Measurements from ENCODE around the gene SAE1. TPM values are rescaled to one million over a fixed set of nuclear protein-coding genes. Genes with fewer than 3 reads are reported as not detected.
A peak's percentile ranks its signal among the peaks of the same experiment; 100 is the strongest.
"Not testable (repeated sequence)": the region's sequence is repeated elsewhere in the genome, so short reads cannot be mapped to it uniquely, and the experiment has no call there.

SAE1 gene
- total RNA-seq, 2 experiments from 2014 or later: 125 to 127 TPM

DNA sequence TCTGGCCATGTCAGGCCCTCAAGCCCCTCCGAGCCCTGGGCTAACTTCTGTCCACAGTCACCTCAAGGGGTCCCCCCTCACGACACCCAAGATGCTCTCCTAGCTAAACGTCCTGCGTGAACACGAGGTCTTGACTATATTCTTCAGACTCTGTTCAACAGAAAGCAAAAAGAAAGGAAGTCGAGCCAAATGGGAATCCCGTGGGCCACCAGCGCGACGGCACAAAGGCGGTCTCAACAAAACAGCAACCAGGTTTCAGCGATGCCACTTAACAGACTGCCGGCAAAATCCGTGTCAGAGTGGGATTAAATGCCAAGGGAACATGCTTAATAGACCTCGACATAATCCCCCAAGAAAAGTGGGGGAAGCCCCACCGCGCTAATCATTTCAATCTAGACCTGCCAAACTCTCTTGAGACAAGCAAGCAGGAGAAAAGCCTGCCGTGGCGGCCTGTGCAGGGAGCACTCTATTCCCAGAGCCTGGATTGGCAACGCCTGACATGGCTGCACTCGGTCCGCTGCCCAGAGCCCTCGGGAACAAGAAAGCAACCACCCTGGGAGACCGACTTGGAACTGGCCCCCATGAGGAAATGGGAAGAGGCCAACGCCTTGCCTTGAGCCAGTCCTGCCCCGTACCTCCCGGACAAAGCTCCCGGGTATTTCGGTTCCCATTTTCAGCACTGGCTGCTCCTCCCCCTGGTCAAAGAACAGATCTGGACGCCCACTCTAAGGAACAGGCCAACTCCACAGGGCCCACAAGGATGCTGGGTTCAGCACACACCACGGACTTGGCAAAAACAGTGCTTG is 33.0 kb upstream of the SAE1 start:
- CTCF ChIA-PET: interaction anchor here (1.1 to 3.3 kb wide), 7 partner anchors 9 to 331 kb away, joined by 3 to 15 read pairs (median 5); no protein-coding TSS in a partner anchor
- DNase-seq: no peak
- peaks cover 71% of the 10 kb centered on the region for H3K4me1 Mint-ChIP-seq (ENCODE audit: low read depth)
- no peak overlapping the region for H3K4me3 Mint-ChIP-seq
- intact Hi-C loops (cut with micrococcal nuclease): no loop called here
- peaks cover 38% of the 10 kb centered on the region for H3K36me3 Mint-ChIP-seq (ENCODE audit: low read depth)
- no peak for ATAC-seq
- POLR2A ChIA-PET: interaction anchor here (1.3 to 13.5 kb wide), 3 partner anchors 12 to 16 kb away, joined by 4 to 182 read pairs (median 5); partner anchors contain the start of gene ZC3H4
- no peaks in the 10 kb centered on the region for H3K9me3 Mint-ChIP-seq
- TF ChIP-seq, protein P1, sequence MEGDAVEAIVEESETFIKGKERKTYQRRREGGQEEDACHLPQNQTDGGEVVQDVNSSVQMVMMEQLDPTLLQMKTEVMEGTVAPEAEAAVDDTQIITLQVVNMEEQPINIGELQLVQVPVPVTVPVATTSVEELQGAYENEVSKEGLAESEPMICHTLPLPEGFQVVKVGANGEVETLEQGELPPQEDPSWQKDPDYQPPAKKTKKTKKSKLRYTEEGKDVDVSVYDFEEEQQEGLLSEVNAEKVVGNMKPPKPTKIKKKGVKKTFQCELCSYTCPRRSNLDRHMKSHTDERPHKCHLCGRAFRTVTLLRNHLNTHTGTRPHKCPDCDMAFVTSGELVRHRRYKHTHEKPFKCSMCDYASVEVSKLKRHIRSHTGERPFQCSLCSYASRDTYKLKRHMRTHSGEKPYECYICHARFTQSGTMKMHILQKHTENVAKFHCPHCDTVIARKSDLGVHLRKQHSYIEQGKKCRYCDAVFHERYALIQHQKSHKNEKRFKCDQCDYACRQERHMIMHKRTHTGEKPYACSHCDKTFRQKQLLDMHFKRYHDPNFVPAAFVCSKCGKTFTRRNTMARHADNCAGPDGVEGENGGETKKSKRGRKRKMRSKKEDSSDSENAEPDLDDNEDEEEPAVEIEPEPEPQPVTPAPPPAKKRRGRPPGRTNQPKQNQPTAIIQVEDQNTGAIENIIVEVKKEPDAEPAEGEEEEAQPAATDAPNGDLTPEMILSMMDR (IDR thresholded peaks at IDR 0.05): no peak
- H3K27me3 Mint-ChIP-seq: no peaks in the 10 kb centered on the region
- no peak overlapping the region for H3K27ac Mint-ChIP-seq

DNA sequence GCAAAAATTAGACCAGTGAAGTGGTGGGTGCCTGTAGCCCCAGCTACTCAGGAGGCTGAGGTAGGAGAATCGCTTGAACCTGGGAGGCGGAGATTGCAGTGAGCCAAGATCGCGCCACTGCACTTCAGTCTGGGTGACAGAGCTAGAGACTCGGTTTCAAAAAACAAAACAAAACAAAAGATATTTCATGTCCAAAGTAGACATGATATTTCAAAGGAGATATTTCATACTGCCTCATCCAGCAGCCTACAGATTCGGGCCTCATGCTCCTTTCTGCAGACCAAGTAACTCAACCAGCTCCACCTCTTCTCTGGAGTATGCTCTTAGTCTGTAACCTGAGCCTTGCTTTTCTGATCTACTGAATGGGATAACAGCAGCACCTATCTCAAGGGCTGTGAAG is 32.0 kb upstream of the SAE1 start:
- ChIA-PET POLR2A (interaction anchor here (13.5 kb wide), 1 partner anchor 11 kb away, joined by 182 read pairs; the partner anchor contains the start of gene ZC3H4), CTCF (interaction anchor here (0.7 to 2.0 kb wide), 9 partner anchors 8 to 146 kb away, joined by 3 to 8 read pairs (median 4); no protein-coding TSS in a partner anchor)
- intact Hi-C loops (cut with micrococcal nuclease): no loop called here
- Mint-ChIP-seq H3K9me3 (no peaks in the 10 kb centered on the region), H3K4me1 (ENCODE audit: low read depth) (peaks cover 72% of the 10 kb centered on the region), H3K27ac (peak overlapping the region; percentile 63), H3K36me3 (ENCODE audit: low read depth) (peaks cover 36% of the 10 kb centered on the region), H3K27me3 (no peaks in the 10 kb centered on the region), H3K4me3 (no peak overlapping the region)
- ATAC-seq: no peak
- TF ChIP-seq, protein P1 (IDR thresholded peaks at IDR 0.05): no peak
- no peak for DNase-seq

DNA sequence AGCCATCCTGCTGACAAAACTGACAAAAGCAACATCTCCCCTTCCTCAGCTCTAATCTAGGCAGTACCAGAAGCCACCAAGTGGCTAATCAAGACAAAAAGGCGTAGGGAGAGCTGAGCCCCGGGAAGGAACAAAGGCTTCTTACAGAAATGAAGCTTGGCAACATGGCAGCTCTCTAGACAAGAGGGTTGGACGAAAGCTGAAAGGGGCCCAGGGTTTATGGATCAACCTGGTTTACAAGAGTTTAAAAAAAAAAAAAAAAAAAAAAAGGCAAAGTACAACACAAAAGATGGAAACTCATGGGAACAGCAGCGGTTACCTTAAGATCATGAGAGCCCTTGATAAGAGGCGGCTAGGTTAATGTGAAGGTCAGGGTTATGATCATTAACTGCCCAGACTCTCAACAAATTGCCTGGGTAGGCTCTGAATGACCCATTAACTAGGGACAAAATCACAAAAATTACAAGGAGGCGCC is 31.0 kb upstream of the SAE1 start:
- Mint-ChIP-seq H3K9me3 (no peaks in the 10 kb centered on the region), H3K27ac (no peak overlapping the region), H3K4me1 (ENCODE audit: low read depth) (peaks cover 65% of the 10 kb centered on the region), H3K4me3 (no peak overlapping the region), H3K36me3 (ENCODE audit: low read depth) (peaks cover 31% of the 10 kb centered on the region), H3K27me3 (no peaks in the 10 kb centered on the region)
- intact Hi-C loops (cut with micrococcal nuclease): no loop called here
- ChIA-PET POLR2A (interaction anchor here (13.5 kb wide), 1 partner anchor 10 kb away, joined by 182 read pairs; the partner anchor contains the start of gene ZC3H4), CTCF (interaction anchor here (0.7 to 1.9 kb wide), 8 partner anchors 8 to 144 kb away, joined by 3 to 6 read pairs (median 4); no protein-coding TSS in a partner anchor)
- DNase-seq (no peak), ATAC-seq (no peak)
- TF ChIP-seq, protein P1 (IDR thresholded peaks at IDR 0.05): no peak

DNA sequence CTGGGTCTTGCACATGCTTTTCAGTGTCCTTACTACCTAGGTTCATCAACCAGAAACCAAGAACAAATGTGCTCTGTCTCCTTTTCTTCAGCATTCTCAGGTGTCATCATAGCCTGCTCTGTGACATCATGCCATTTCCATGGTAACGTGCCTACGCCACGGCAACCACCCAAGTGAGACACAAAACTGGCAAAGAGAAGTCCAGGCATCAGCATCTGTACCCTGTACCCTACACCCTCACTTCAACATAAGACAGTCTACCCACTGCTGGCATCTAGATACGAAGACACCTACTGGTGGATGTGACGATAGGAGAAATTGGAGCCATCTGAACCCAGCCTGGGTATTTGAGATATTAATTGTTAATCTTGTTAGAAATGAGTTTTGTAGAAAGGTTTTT is 30.3 kb upstream of the SAE1 start:
- POLR2A ChIA-PET: interaction anchor here (13.5 kb wide), 1 partner anchor 10 kb away, joined by 182 read pairs; the partner anchor contains the start of gene ZC3H4
- no peaks in the 10 kb centered on the region for H3K27me3 Mint-ChIP-seq
- H3K4me3 Mint-ChIP-seq: no peak overlapping the region
- peaks cover 62% of the 10 kb centered on the region for H3K4me1 Mint-ChIP-seq (ENCODE audit: low read depth)
- peak overlapping the region; percentile 42 for H3K27ac Mint-ChIP-seq
- H3K9me3 Mint-ChIP-seq: no peaks in the 10 kb centered on the region
- TF ChIP-seq, protein P1 (IDR thresholded peaks at IDR 0.05): no peak
- ATAC-seq (peak; percentile 24), DNase-seq (peak; percentile 53)
- peaks cover 27% of the 10 kb centered on the region for H3K36me3 Mint-ChIP-seq (ENCODE audit: low read depth)
- intact Hi-C loops (cut with micrococcal nuclease): no loop called here
- CTCF ChIA-PET: no interaction called here

DNA sequence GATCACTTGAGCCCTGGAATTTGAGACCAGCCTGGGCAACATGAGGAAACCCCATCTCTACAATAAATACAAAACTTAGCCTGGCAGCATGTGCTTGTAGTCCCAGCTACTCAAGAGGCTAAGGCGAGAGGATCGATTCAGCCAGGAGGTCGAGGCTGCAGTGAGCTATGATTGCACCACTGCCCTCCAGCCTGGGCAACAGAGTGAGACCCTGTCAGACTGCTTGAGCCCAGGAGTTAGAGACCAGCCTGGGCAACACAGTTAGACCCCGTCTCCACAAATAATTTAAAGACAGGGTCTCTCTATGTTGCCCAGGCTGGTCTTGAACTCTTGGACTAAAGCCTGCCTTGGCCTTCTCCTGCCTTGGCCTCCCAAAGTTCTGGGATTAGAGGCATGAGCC is 29.5 kb upstream of the SAE1 start:
- CTCF ChIA-PET: interaction anchor here (2.2 kb wide), 1 partner anchor 12 kb away, joined by 5 read pairs; the partner anchor contains the start of gene ZC3H4
- intact Hi-C loops (cut with micrococcal nuclease); POLR2A ChIA-PET: not testable (repeated sequence)

More for the DNA sequence above, 29.5 kb upstream of the SAE1 start:
- H3K27me3 Mint-ChIP-seq, H3K27ac Mint-ChIP-seq, H3K4me3 Mint-ChIP-seq, H3K9me3 Mint-ChIP-seq, ATAC-seq, DNase-seq: not testable (repeated sequence)
- Mint-ChIP-seq H3K36me3 (ENCODE audit: low read depth) (peaks cover 30% of the 10 kb centered on the region), H3K4me1 (ENCODE audit: low read depth) (peaks cover 61% of the 10 kb centered on the region)

All from activated CD8-positive, alpha-beta T cell treated with anti-CD3 and anti-CD28 coated beads for 36 hours (primary cell).